ENCODE data around the gene MTCH1.
A peak's percentile ranks its signal among the peaks of the same experiment; 100 is the strongest.
"Not testable (repeated sequence)": the region's sequence is repeated elsewhere in the genome, so short reads cannot be mapped to it uniquely, and the experiment has no call there.

MTCH1 gene

GRCh38 chr6:36955671-36956445, 30.1 kb downstream of the MTCH1 start:
- no peak for DNase-seq (ENCODE audit: insufficient read length, low spot score)
- TF ChIP-seq POLR2AphosphoS5 (IDR thresholded peaks at IDR 0.05; ENCODE audit: low read depth, low read length) (no peak), POU2F2 (IDR thresholded peaks at IDR 0.05; ENCODE audit: low read depth, low read length) (no peak), POLR2A (IDR thresholded peaks at IDR 0.05; ENCODE audit: low read depth, low read length) (no peak), PAX5 (IDR thresholded peaks at IDR 0.05; ENCODE audit: insufficient read depth, low read length, severe bottlenecking) (no peak), TAF1 (IDR thresholded peaks at IDR 0.05; ENCODE audit: low read depth, low read length) (no peak), SPI1 (IDR thresholded peaks at IDR 0.05; ENCODE audit: low read depth, low read length) (no peak)
- FAIRE-seq: no peak

GRCh38 chr6:36955136-36955535, 30.9 kb downstream of the MTCH1 start:
- DNase-seq (ENCODE audit: insufficient read length, low spot score) (no peak), FAIRE-seq (peak; percentile 45)
- TF ChIP-seq SPI1 (IDR thresholded peaks at IDR 0.05; ENCODE audit: low read depth, low read length) (peak; percentile 60; the same call in 1 of the 2 replicates), POLR2A (IDR thresholded peaks at IDR 0.05; ENCODE audit: low read depth, low read length) (no peak)

GRCh38 chr6:36954262-36954931, 31.6 kb downstream of the MTCH1 start, which contains the start of gene PI16:
PI16 (plus strand) TSS chr6:36954738; CDS start chr6:36954761, 23 bp downstream.
- no peak for DNase-seq (ENCODE audit: insufficient read length, low spot score)
- FAIRE-seq: peak; percentile 52
- no peak for TF ChIP-seq POLR2A (IDR thresholded peaks at IDR 0.05; ENCODE audit: low read depth, low read length)
- TF ChIP-seq POLR2AphosphoS5 (IDR thresholded peaks at IDR 0.05; ENCODE audit: low read depth, low read length): no peak

GRCh38 chr6:36953931-36954261, 32.1 kb downstream of the MTCH1 start:
- DNase-seq (ENCODE audit: insufficient read length, low spot score) (no peak), FAIRE-seq (no peak)
- TF ChIP-seq POLR2AphosphoS5 (IDR thresholded peaks at IDR 0.05; ENCODE audit: low read depth, low read length) (no peak), POLR2A (IDR thresholded peaks at IDR 0.05; ENCODE audit: low read depth, low read length) (no peak), SPI1 (IDR thresholded peaks at IDR 0.05; ENCODE audit: low read depth, low read length) (no peak)

GRCh38 chr6:36949636-36950035, 36.4 kb downstream of the MTCH1 start:
- DNase-seq (ENCODE audit: insufficient read length, low spot score) (no peak), FAIRE-seq (no peak)
- no peak for TF ChIP-seq TAF1 (IDR thresholded peaks at IDR 0.05; ENCODE audit: low read depth, low read length)
- no peak for TF ChIP-seq POU2F2 (IDR thresholded peaks at IDR 0.05; ENCODE audit: low read depth, low read length)
- TF ChIP-seq PAX5 (IDR thresholded peaks at IDR 0.05; ENCODE audit: insufficient read depth, low read length, severe bottlenecking): no peak
- TF ChIP-seq SPI1 (IDR thresholded peaks at IDR 0.05; ENCODE audit: low read depth, low read length): no peak
- no peak for TF ChIP-seq POLR2A (IDR thresholded peaks at IDR 0.05; ENCODE audit: low read depth, low read length)
- no peak for TF ChIP-seq POLR2AphosphoS5 (IDR thresholded peaks at IDR 0.05; ENCODE audit: low read depth, low read length)

- DNase-seq (ENCODE audit: insufficient read length, low spot score); FAIRE-seq: not testable (repeated sequence)
These were observed 36.9 kb downstream of the MTCH1 start for GRCh38 chr6:36949076-36949475.

GRCh38 chr6:36947570-36948351, 38.2 kb downstream of the MTCH1 start:
- DNase-seq (ENCODE audit: insufficient read length, low spot score): no peak
- FAIRE-seq: no peak
- TF ChIP-seq PAX5 (IDR thresholded peaks at IDR 0.05; ENCODE audit: insufficient read depth, low read length, severe bottlenecking) (no peak), POLR2AphosphoS5 (IDR thresholded peaks at IDR 0.05; ENCODE audit: low read depth, low read length) (no peak), SPI1 (IDR thresholded peaks at IDR 0.05; ENCODE audit: low read depth, low read length) (no peak), POU2F2 (IDR thresholded peaks at IDR 0.05; ENCODE audit: low read depth, low read length) (no peak), TAF1 (IDR thresholded peaks at IDR 0.05; ENCODE audit: low read depth, low read length) (no peak), POLR2A (IDR thresholded peaks at IDR 0.05; ENCODE audit: low read depth, low read length) (no peak)

- TF ChIP-seq TAF1 (IDR thresholded peaks at IDR 0.05; ENCODE audit: low read depth, low read length) (no peak), POU2F2 (IDR thresholded peaks at IDR 0.05; ENCODE audit: low read depth, low read length) (no peak), POLR2AphosphoS5 (IDR thresholded peaks at IDR 0.05; ENCODE audit: low read depth, low read length) (no peak), PAX5 (IDR thresholded peaks at IDR 0.05; ENCODE audit: insufficient read depth, low read length, severe bottlenecking) (no peak), POLR2A (IDR thresholded peaks at IDR 0.05; ENCODE audit: low read depth, low read length) (no peak), SPI1 (IDR thresholded peaks at IDR 0.05; ENCODE audit: low read depth, low read length) (no peak)
- FAIRE-seq: no peak
- DNase-seq (ENCODE audit: insufficient read length, low spot score): no peak
These were observed 39.5 kb downstream of the MTCH1 start for GRCh38 chr6:36946526-36946925.

GRCh38 chr6:36945301-36945700, 40.7 kb downstream of the MTCH1 start:
- TF ChIP-seq POU2F2 (IDR thresholded peaks at IDR 0.05; ENCODE audit: low read depth, low read length): no peak
- TF ChIP-seq POLR2AphosphoS5 (IDR thresholded peaks at IDR 0.05; ENCODE audit: low read depth, low read length): no peak
- TF ChIP-seq POLR2A (IDR thresholded peaks at IDR 0.05; ENCODE audit: low read depth, low read length): no peak
- no peak for TF ChIP-seq SPI1 (IDR thresholded peaks at IDR 0.05; ENCODE audit: low read depth, low read length)
- no peak for TF ChIP-seq PAX5 (IDR thresholded peaks at IDR 0.05; ENCODE audit: insufficient read depth, low read length, severe bottlenecking)
- TF ChIP-seq TAF1 (IDR thresholded peaks at IDR 0.05; ENCODE audit: low read depth, low read length): no peak
- DNase-seq (ENCODE audit: insufficient read length, low spot score) (no peak), FAIRE-seq (no peak)

GRCh38 chr6:36944650-36945049, 41.3 kb downstream of the MTCH1 start:
- DNase-seq (ENCODE audit: insufficient read length, low spot score) (no peak), FAIRE-seq (no peak)
- TF ChIP-seq POLR2AphosphoS5 (IDR thresholded peaks at IDR 0.05; ENCODE audit: low read depth, low read length): no peak
- no peak for TF ChIP-seq SPI1 (IDR thresholded peaks at IDR 0.05; ENCODE audit: low read depth, low read length)
- no peak for TF ChIP-seq TAF1 (IDR thresholded peaks at IDR 0.05; ENCODE audit: low read depth, low read length)
- no peak for TF ChIP-seq POLR2A (IDR thresholded peaks at IDR 0.05; ENCODE audit: low read depth, low read length)
- no peak for TF ChIP-seq PAX5 (IDR thresholded peaks at IDR 0.05; ENCODE audit: insufficient read depth, low read length, severe bottlenecking)
- no peak for TF ChIP-seq POU2F2 (IDR thresholded peaks at IDR 0.05; ENCODE audit: low read depth, low read length)

- FAIRE-seq; DNase-seq (ENCODE audit: insufficient read length, low spot score): not testable (repeated sequence)
These were observed 43.7 kb downstream of the MTCH1 start for GRCh38 chr6:36942329-36942728.

- DNase-seq (ENCODE audit: insufficient read length, low spot score); FAIRE-seq: not testable (repeated sequence)
These were observed 44.4 kb downstream of the MTCH1 start for GRCh38 chr6:36941561-36941960.

Measured in GM12891 (cell line).